H9 (cell line): ENCODE data around the gene COX4I2. TPM values are rescaled to one million over a fixed set of nuclear protein-coding genes. Genes with fewer than 3 reads are reported as not detected.

Experiments used
- DNase-seq: peaks from one replicate; pipeline ENCODE4 v3.0.0-alpha.2; 2017
- H2AFZ ChIP-seq: one replicate; pipeline ENCODE4 v1.6.1; 2013; ENCODE audit warnings: mild to moderate bottlenecking, low read length, control low read depth, moderate library complexity
- H2AK5ac ChIP-seq: 2 replicates; pipeline ENCODE4 v1.6.1; 2013; ENCODE audit warnings: low read length, control low read depth, mixed read lengths; ENCODE audit not compliant: insufficient read length
- H2BK120ac ChIP-seq: one replicate; pipeline ENCODE4 v1.6.1; 2013; ENCODE audit warnings: low read depth, mild to moderate bottlenecking, low read length, control low read depth, inconsistent platforms; ENCODE audit not compliant: poor library complexity, severe bottlenecking
- H2BK12ac ChIP-seq: 2 replicates; pipeline ENCODE4 v1.6.1; 2013; ENCODE audit warnings: low read length, control low read depth, mixed read lengths, low read depth; ENCODE audit not compliant: insufficient read length
- H2BK15ac ChIP-seq: 2 replicates; pipeline ENCODE4 v1.6.1; 2013; ENCODE audit warnings: low read depth, low read length, control low read depth
- H2BK20ac ChIP-seq: one replicate; pipeline ENCODE4 v1.6.1; 2013; ENCODE audit warnings: low read depth, mild to moderate bottlenecking, low read length, control low read depth, inconsistent platforms; ENCODE audit not compliant: poor library complexity, severe bottlenecking
- H2BK5ac ChIP-seq: 2 replicates; pipeline ENCODE4 v1.6.1; 2013; ENCODE audit warnings: low read length, control low read depth, mixed read lengths; ENCODE audit not compliant: insufficient read length
- H3K14ac ChIP-seq: 2 replicates; pipeline ENCODE4 v1.6.1; 2013; ENCODE audit warnings: low read length, control low read depth; ENCODE audit not compliant: insufficient read depth
- H3K18ac ChIP-seq: 2 replicates; pipeline ENCODE4 v1.6.1; 2013; ENCODE audit warnings: low read depth, mild to moderate bottlenecking, mixed read lengths, low read length, control low read depth; ENCODE audit not compliant: insufficient read length
- H3K23ac ChIP-seq: 2 replicates; pipeline ENCODE4 v1.6.1; 2013; ENCODE audit warnings: low read length, control low read depth, mixed read lengths, low read depth; ENCODE audit not compliant: insufficient read length
- H3K23me2 ChIP-seq: 2 replicates; pipeline ENCODE4 v1.6.1; 2013; ENCODE audit warnings: low read depth, mild to moderate bottlenecking, mixed read lengths, low read length, control low read depth; ENCODE audit not compliant: insufficient read length, poor library complexity, severe bottlenecking
- H3K27ac ChIP-seq: 2 replicates; pipeline ENCODE4 v1.5.1; 2013; ENCODE audit warnings: low read length, control low read depth, mixed read lengths, low read depth; ENCODE audit not compliant: insufficient read length
- H3K27me3 ChIP-seq: 2 replicates; pipeline ENCODE4 v1.6.1; 2013; ENCODE audit warnings: low read length, control low read depth, inconsistent platforms; ENCODE audit not compliant: insufficient read depth
- H3K4ac ChIP-seq: 2 replicates; pipeline ENCODE4 v1.6.1; 2013; ENCODE audit warnings: low read depth, mild to moderate bottlenecking, control low read depth, inconsistent platforms, low read length, moderate library complexity
- H3K4me1 ChIP-seq: 2 replicates; pipeline ENCODE4 v1.6.1; 2013; ENCODE audit warnings: low read length, control low read depth, inconsistent platforms; ENCODE audit not compliant: insufficient read depth
- H3K4me2 ChIP-seq: 2 replicates; pipeline ENCODE4 v1.6.1; 2013; ENCODE audit warnings: low read length, control low read depth, mixed read lengths; ENCODE audit not compliant: insufficient read length, insufficient read depth
- H3K56ac ChIP-seq: 2 replicates; pipeline ENCODE4 v1.6.1; 2013; ENCODE audit warnings: low read depth, mild to moderate bottlenecking, mixed read lengths, low read length, control low read depth; ENCODE audit not compliant: insufficient read length
- H3K79me1 ChIP-seq: 2 replicates; pipeline ENCODE4 v1.6.1; 2013; ENCODE audit warnings: low read depth, mild to moderate bottlenecking, moderate library complexity, low read length, control low read depth, inconsistent platforms; ENCODE audit not compliant: insufficient read depth, poor library complexity, severe bottlenecking
- H3K79me2 ChIP-seq: 2 replicates; pipeline ENCODE4 v1.6.1; 2013; ENCODE audit warnings: low read length, control low read depth, inconsistent platforms; ENCODE audit not compliant: insufficient read depth
- H3K9ac ChIP-seq: 2 replicates; pipeline ENCODE4 v1.6.1; 2013; ENCODE audit warnings: low read length, control low read depth, mixed read lengths; ENCODE audit not compliant: insufficient read length; ENCODE audit errors: extremely low read depth
- H3K9me3 ChIP-seq: one replicate; pipeline ENCODE4 v1.6.1; 2013; ENCODE audit warnings: low read depth, low read length, inconsistent platforms; ENCODE audit not compliant: control insufficient read depth
- H3T11ph ChIP-seq: one replicate; pipeline ENCODE4 v1.6.1; 2013; ENCODE audit warnings: mild to moderate bottlenecking, low read length, control low read depth, inconsistent platforms
- H4K20me1 ChIP-seq: one replicate; pipeline ENCODE4 v1.6.1; 2013; ENCODE audit not compliant: control insufficient read depth, insufficient read length, insufficient read depth
- H4K5ac ChIP-seq: 2 replicates; pipeline ENCODE4 v1.6.1; 2013; ENCODE audit warnings: low read depth, mild to moderate bottlenecking, mixed read lengths, low read length, control low read depth; ENCODE audit not compliant: insufficient read length
- H4K8ac ChIP-seq: replicated peaks from 2 replicates; pipeline ENCODE4 v1.6.1; 2013; ENCODE audit warnings: low read length, control low read depth, mixed read lengths, low read depth; ENCODE audit not compliant: insufficient read length
- H4K91ac ChIP-seq: 2 replicates; pipeline ENCODE4 v1.6.1; 2013; ENCODE audit warnings: low read depth, mild to moderate bottlenecking, moderate library complexity, mixed read lengths, low read length, control low read depth; ENCODE audit not compliant: insufficient read length
- H3K27ac Mint-ChIP-seq, 3 experiments: 2 replicates in 2 of 3; 3 replicates in 1 of 3; pipeline ENCODE4 v1.8.0; 2020 to 2021; ENCODE audit warnings: mixed read lengths in 3 of 3, mild to moderate bottlenecking in 1 of 3, moderate library complexity in 1 of 3
- H3K27me3 Mint-ChIP-seq: 2 replicates; pipeline ENCODE4 v1.8.0; 2021; ENCODE audit warnings: low read depth, mild to moderate bottlenecking, moderate library complexity, mixed read lengths
- H3K36me3 Mint-ChIP-seq, 3 experiments: 2 replicates in 2 of 3; 3 replicates in 1 of 3; pipeline ENCODE4 v1.8.0; 2020 to 2021; ENCODE audit warnings: low read depth in 3 of 3, mixed read lengths in 3 of 3; ENCODE audit not compliant: insufficient read depth in 1 of 3
- H3K4me1 Mint-ChIP-seq, 2 experiments: 2 replicates each; pipeline ENCODE4 v1.8.0; 2020; ENCODE audit warnings: mixed read lengths in 2 of 2
- H3K4me3 Mint-ChIP-seq, 2 experiments: 2 replicates in 1 of 2; 3 replicates in 1 of 2; pipeline ENCODE4 v1.8.0; 2020 to 2021; ENCODE audit warnings: mild to moderate bottlenecking in 2 of 2, mixed read lengths in 2 of 2, moderate library complexity in 1 of 2
- H3K9me3 Mint-ChIP-seq, 2 experiments: 2 replicates in 1 of 2; 3 replicates in 1 of 2; pipeline ENCODE4 v1.8.0; 2020; ENCODE audit warnings: mild to moderate bottlenecking in 2 of 2, mixed read lengths in 2 of 2, moderate library complexity in 1 of 2
- CTCF ChIP-seq: fragments of 200-600 bp; sonication (generic); conservative IDR thresholded peaks from 3 replicates; pipeline ENCODE4 v1.8.0; 2021; ENCODE audit warnings: antibody characterized with exemption, mild to moderate bottlenecking
- WGBS: extraction: QIAGEN DNeasy Blood & Tissue Kit; methylation state at CpG from one replicate; pipeline ENCODE4 v1.1.7; 2013; ENCODE audit warnings: missing lambda C conversion rate, low lambda C conversion rate, mixed read lengths; ENCODE audit not compliant: insufficient read length; ENCODE audit errors: extremely low coverage; 5-methylcytosine and 5-hydroxymethylcytosine counted together
- total RNA-seq: library from RNA; stranded (reverse); gene quantifications from 2 replicates; pipeline ENCODE4 v1.2.1, GENCODE V29; 2021

COX4I2 gene
- total RNA-seq, 1 experiment from 2014 or later = not detected

- Histone ChIP-seq H3K56ac (no peak overlapping the region), H3K4me2 (no peak overlapping the region), H4K91ac (no peak overlapping the region), H3K9ac (no peak overlapping the region), H3K4me1 (peaks cover 7% of the 10 kb centered on the region; the same call in 1 of the 2 replicates), H2AFZ (no peak overlapping the region), H3K4ac (no peak overlapping the region), H3K23ac (no peak overlapping the region), H3K27me3 (no peaks in the 10 kb centered on the region), H2BK12ac (no peak overlapping the region), H3K14ac (no peak overlapping the region), H2BK20ac (no peak overlapping the region), H2BK120ac (no peak overlapping the region), H3K79me2 (no peaks in the 10 kb centered on the region), H2AK5ac (no peak overlapping the region), H3K27ac (no peak overlapping the region), H4K8ac (no peak overlapping the region), H3K79me1 (no peaks in the 10 kb centered on the region), H2BK5ac (no peak overlapping the region), H4K20me1 (no peaks in the 10 kb centered on the region), H2BK15ac (no peak overlapping the region), H3K23me2 (no peaks in the 10 kb centered on the region), H3K9me3 (no peaks in the 10 kb centered on the region), H3K18ac (no peak overlapping the region), H3T11ph (no peak overlapping the region), H4K5ac (no peak overlapping the region)
- Mint-ChIP-seq H3K9me3 (no peaks in the 10 kb centered on the region; a peak in 2 of 5 replicates), H3K27me3 (no peaks in the 10 kb centered on the region; the same call in 1 of the 2 replicates), H3K27ac (peak overlapping the region; percentile 68 to 99 (median 99)), H3K36me3 (no peaks in the 10 kb centered on the region; a peak in 1 of 7 replicates), H3K4me3 (peak overlapping the region in 1 of 2 experiments; percentile 66; a peak in 3 of 5 replicates), H3K4me1 (peaks cover 51 to 52% of the 10 kb centered on the region in 2 experiments)
- no CpG with 5 or more reads among the region's 3 CpGs for WGBS
- DNase-seq = no peak
- TF ChIP-seq CTCF = no peak
These were observed 42.4 kb upstream of the COX4I2 start for GRCh38 chr20:31595380-31595653.
